Measurements from ENCODE around the gene GOLGB1.
"Not testable (repeated sequence)": the region's sequence is repeated elsewhere in the genome, so short reads cannot be mapped to it uniquely, and the experiment has no call there.

The GOLGB1 gene

DNA sequence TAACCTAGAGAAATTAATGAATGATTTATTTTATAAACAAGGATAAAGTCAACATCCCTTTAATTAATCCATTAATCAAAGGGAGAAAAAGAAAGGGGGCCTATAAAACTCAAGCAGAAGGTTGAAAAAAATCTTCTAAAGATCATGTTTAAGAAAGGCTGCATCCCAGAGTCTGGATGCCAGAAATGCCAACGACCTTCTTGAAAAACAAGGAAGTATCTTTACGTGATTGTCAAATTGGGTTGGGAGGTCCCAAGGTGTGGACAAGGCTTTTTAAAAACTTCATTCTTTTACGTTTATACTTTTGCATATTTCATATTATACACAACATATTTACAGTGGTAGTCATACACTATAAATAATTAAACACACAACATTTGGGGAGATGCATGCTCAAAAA lies 1.6 kb downstream of the GOLGB1 start:
- no peak for DNase-seq (ENCODE audit: low spot score)

- DNase-seq (ENCODE audit: low spot score) = not testable (repeated sequence)
Measured at GRCh38 chr3:121743106-121743505, 6.4 kb downstream of the GOLGB1 start.

DNA sequence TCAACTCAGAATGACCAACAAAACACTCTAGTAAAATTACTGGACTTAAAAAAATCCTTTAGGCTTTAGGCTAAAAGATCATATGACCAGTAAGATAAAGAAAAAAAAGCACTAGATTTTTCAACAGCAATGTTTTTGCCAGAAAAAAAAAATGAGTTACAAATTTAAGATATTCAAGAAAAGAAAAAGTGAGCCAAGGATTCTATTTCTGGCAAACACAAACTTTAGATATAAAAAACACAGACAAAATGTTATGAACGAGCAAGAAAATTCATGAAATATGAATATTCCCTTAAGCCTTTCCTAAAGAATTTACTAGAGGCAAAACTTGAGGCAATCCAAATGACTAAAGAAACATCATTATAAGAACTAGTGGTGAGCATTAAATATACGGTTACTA lies 8.6 kb downstream of the GOLGB1 start:
- DNase-seq (ENCODE audit: low spot score) = no peak

- DNase-seq (ENCODE audit: low spot score) = no peak
Measured at GRCh38 chr3:121739902-121740301, 9.6 kb downstream of the GOLGB1 start.

DNA sequence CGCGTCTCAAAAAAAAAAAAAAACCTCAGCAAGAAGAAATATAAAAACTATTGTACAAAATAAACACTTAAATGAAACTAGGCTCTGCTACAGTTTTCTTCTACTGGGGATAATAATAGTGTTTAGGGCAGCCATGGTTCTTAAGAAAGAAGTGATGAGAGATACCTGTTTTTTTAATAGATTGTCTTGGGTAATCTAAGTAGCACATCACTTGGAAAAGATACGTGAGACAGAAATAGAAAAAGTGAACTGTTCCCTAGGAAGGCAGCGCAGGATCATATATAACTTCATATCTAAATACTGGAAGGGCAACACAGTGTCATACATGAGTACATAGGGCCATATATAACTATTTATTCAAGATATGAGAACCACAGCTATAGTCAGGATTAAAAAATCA lies 11.9 kb downstream of the GOLGB1 start:
- DNase-seq (ENCODE audit: low spot score) = no peak

DNA sequence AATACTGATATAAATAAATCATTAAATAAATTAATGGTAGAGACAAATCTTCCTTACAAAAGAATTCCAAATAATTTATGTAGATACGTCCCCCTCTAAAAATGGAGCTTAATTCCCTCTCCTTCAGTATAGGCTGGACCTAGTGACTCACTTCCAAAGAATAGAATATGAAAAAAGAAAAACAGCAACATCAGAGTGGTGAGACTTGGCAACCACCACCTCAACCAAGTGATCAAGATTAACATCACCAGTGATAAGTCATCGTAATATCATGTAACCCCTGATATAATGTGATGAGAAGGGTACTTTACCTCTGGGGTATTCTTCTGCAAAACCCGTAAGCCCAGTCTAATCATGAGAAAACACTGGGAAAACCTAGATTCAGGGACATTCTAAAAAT lies 13.4 kb downstream of the GOLGB1 start:
- no peak for DNase-seq (ENCODE audit: low spot score)

GRCh38 chr3:121735047-121735696 lies 14.4 kb downstream of the GOLGB1 start:
- no peak for DNase-seq (ENCODE audit: low spot score)

- DNase-seq (ENCODE audit: low spot score) = no peak
Measured at GRCh38 chr3:121730940-121731687, 18.4 kb downstream of the GOLGB1 start.

- DNase-seq (ENCODE audit: low spot score) = no peak
Measured at GRCh38 chr3:121724130-121724529, 25.4 kb downstream of the GOLGB1 start.

DNA sequence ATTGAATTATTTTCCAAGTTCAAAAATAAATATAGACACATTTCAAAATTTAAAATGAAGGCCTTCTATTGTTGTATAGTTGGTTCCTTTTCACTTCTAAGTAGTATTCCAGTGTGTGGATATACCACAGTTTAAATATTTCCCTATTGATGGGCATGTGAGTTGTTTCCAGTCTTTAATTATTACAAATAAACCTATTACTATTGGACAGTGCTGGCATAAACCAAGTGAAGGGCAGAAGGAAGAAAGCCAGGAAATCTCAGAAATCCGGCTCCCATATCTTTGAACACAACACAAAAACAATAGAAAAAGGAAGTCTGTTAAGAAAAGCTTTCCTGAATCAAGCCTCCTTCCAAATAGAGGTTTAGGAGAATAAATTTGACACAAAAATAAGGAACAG lies 26.1 kb downstream of the GOLGB1 start:
- DNase-seq (ENCODE audit: low spot score) = no peak

GRCh38 chr3:121722411-121722810 lies 27.1 kb downstream of the GOLGB1 start:
- DNase-seq (ENCODE audit: low spot score) = no peak

DNA sequence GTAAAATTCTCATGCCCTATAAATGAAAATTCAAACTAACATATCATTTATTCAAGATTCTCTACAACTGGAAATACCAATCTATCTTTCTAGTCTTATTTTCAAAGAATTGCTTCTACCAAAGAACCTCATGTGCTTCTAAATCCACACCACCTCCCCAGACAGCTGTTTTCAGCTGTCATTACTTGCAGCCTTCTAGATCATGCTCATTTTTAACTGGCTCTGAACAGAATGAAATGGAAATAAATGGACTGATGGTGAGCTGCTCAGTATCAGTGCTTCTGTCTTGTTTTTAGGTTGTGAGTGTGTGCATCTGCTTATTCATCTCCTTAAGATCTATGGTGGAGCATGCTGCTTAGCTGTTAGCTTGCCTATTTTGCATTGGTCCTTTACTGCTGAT lies 29.4 kb downstream of the GOLGB1 start:
- no peak for DNase-seq (ENCODE audit: low spot score)

GRCh38 chr3:121719423-121719822 lies 30.1 kb downstream of the GOLGB1 start:
- no peak for DNase-seq (ENCODE audit: low spot score)

DNA sequence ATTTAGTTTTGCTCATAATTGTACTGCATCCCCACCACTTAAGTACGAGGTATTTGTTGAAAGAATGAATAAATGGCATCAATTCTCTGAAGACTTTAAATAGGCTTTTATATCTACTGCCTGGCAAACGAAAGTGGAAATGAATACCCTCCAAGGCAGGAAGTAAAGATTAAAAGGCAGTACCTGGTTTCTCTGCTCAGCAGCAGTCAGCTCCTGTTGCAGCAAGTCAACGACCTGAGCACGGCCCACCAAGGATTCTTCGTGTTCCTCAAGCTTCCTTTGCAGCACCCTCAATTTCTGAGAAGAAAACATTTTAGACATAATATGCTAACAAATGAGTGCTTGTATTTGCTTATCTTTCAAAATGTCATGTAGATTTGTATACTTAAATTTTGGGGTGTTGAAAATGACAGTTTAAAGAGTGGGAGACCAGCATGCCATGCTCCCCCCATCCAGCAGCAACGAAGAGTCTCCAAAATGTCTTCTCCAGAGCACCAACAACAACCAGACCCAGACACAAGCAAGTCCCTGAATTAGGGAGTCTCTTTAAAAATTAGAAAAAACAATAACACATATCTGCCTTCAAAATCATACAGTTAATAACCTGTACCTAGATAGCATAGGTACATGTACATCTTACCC lies 31.2 kb downstream of the GOLGB1 start:
- no peak for DNase-seq (ENCODE audit: low spot score)

DNA sequence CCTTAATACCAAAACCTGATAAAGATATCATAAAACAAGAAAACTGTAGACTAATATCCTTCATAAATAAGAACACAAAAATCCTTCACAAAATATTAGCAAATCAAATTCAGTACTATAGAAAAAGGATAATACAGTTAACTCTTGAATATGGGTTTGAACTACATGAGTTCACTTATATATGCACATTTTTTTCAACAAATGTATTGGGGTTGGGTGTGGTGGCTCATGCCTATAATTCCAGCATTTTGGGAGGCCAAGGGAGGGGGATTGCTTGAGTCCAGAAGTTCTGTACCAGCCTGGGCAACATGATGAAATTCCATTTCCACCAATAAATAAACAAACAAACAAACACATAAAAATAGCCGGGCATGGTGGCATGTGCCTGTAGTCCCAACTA lies 39.2 kb downstream of the GOLGB1 start:
- no peak for DNase-seq (ENCODE audit: low spot score)

- no peak for DNase-seq (ENCODE audit: low spot score)
Measured at GRCh38 chr3:121707531-121708273, 41.8 kb downstream of the GOLGB1 start.

- no peak for DNase-seq (ENCODE audit: low spot score)
Measured at GRCh38 chr3:121705541-121705940, 44.0 kb downstream of the GOLGB1 start.

DNA sequence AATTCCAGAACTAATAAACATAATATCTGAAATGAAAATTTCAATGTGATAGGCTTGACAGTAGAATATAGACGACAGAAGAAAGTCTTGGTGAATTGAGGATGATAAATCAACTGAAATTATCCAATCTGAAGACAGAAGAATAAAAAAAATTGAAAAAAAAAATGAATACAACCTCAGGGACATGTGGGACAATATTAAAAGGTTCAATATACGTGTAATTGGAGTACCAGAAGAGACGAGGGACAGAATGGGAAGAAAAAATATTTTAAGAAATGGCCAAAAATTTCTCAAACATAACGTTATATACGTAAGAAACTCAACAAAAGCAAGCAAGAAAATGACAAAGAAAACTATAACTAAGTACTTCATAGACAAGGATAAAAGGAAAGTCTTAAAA lies 45.6 kb downstream of the GOLGB1 start:
- DNase-seq (ENCODE audit: low spot score) = no peak

DNA sequence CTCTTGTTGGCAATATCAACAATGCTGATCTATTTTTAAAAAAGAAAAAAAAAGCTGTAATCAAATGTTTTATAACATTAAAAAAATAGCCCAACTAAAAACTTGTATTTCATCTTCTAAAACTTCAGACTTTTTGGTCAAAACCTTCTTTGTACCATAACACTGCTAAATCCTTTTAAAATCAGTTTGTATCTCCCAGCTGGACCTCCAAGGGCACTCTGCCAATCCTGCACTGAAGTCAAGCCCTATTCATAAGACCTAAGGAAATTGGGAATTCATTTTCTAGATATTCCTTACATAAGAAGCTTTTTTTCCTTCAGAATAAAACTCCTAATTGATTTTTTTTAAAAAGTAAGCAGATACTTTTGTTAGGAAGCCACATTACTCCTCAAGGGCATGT lies 50.6 kb downstream of the GOLGB1 start:
- DNase-seq (ENCODE audit: low spot score) = no peak

GRCh38 chr3:121698476-121698875 lies 51.1 kb downstream of the GOLGB1 start:
- DNase-seq (ENCODE audit: low spot score) = no peak

- no peak for DNase-seq (ENCODE audit: low spot score)
Measured at GRCh38 chr3:121696186-121696585, 53.4 kb downstream of the GOLGB1 start.

- DNase-seq (ENCODE audit: low spot score) = no peak
Measured at GRCh38 chr3:121692010-121692699, 57.4 kb downstream of the GOLGB1 start.
